GM18907 (cell line): Measurements from ENCODE around the gene LRRC75A.

Experiments used
- ATAC-seq: cut with Tn5 transposase; IDR thresholded peaks from one replicate; pipeline ENCODE4 v1.9.1; 2021; ENCODE audit warnings: mild to moderate bottlenecking, moderate library complexity; ENCODE audit not compliant: unreplicated experiment

Gene LRRC75A

DNA sequence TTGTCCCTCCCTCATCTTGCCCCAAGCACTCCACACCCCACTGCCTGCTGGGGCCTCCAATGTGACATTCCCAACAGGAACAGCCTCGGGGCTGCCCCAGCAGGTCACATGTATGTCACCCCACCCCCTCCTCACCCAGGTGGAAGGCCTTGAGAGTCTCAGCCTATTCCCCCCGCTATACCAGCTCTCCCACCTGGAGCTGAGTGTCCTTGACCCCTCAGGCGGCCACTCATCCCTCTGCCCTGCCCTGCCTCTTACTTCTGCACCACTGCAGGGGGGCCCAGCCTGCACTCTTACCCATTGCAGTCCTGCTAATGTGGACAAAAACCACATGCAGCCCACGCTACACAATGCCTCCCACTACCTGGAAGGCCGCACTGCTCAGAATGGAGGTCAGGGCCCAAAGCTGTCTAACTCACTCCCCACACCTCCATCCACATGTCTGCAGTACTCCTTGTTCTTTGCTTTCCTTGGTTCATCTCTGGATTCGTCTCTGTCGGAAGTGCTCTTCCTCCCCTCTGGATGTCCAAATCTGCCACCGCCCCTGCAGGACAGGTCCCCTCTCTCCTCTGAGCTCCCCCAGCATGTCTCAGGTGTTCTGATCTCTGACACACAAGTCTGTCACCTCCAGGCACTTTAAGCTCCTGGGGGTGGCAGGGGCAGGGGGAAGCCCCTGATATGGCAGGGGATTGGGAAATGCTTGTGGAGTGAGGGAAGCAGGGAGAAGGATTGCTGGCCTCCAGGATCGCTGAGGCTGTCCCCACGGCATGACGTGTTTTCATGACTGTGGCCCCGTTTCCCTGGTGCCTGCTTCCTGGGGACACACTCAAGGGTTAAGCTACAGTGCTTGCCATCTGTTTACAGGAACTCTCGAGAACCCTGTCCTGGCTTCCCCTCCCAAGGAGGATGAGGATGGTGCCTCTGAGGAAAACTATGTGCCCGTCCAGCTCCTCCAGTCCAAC lies 55.8 kb downstream of the LRRC75A start:
- ATAC-seq = no peak

DNA sequence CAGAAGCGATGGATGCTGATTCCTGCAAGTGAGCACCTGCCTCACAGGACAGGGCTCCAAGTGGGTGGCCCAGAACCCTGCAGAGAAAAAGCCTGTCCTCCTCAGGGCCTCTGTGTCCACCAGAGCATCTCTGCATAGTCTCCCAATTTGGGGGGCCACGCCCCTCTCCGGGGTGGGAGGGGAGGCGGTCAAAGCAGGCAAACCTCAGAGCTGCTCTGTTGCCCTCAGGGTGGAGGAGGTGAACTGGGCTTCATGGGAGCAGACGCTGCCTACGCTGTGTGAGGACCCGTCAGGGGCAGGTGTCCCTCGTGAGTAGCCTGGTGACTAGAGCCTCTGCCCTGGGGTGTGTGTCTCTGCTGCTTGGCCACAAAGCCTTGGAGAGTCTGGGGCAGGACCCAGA lies 57.3 kb downstream of the LRRC75A start:
- ATAC-seq = no peak

DNA sequence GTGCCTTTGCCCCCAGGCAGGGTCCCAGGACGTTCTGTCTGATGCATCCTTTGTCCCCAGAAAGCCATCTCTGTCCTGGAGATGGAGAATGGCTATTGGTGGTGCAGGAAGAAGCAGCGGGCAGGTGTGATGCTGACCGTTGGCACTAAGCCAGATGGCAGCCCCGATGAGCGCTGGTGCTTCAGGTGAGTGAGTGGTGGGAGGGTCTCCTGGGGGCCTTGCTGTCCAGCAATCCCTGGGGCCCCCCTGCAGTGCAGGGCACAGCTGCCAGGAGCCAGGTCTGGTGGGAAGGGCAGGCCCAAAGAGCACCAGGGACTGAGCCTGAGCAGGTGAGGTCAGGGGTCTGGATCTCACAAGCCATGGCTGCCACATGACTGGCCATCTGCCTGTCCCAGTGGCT lies 58.5 kb downstream of the LRRC75A start:
- ATAC-seq = no peak

DNA sequence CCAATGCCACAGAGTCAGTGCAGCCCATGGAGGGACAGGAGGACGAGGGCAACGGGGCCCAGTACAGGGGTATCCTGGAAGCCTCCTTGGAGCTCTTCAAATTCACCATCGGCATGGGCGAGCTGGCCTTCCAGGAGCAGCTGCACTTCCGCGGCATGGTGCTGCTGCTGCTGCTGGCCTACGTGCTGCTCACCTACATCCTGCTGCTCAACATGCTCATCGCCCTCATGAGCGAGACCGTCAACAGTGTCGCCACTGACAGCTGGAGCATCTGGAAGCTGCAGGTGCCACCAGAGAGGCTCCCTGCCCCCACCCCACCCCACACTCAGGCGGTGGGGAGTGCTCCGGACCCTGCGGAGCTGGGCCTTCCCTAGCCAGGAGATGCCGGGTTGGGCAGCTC lies 60.0 kb downstream of the LRRC75A start:
- no peak for ATAC-seq

DNA sequence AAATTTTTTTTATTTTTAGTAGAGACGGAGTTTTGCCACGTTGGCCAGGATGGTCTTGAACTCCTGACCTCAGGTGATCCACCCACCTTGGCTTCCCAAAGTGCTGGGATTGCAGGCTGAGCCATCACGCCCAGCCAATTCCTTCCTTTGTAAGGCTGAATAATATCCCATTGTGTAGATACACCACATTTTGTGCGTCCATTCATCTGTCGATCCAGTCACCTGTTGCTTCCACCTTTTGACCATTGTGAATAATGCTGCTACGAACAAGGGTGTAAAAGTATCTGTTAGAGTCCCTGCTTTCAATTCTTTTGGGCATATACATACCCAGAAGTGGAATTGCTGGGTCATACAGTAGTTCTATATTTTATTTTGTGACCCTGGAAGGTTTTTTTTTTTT lies 61.3 kb downstream of the LRRC75A start:
- no peak for ATAC-seq

DNA sequence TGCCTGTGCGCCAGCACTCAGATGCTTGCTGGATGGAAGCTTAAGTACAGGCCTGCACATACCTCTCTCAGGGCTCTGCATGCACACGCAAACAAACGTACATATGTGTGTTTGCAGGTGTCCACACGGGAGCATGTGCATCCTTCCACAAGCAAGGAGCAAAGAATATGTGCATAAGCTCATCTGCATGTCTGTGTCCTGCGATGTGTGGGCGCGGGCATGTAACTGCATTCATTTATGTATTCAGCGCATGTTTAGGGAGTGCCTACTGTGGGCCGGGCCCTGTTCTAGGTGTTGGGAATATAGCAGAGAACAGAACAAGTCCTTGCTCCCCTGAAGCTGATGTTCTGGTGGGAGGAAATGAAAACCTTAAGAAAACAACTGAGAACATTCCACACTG lies 62.9 kb downstream of the LRRC75A start:
- ATAC-seq = no peak

DNA sequence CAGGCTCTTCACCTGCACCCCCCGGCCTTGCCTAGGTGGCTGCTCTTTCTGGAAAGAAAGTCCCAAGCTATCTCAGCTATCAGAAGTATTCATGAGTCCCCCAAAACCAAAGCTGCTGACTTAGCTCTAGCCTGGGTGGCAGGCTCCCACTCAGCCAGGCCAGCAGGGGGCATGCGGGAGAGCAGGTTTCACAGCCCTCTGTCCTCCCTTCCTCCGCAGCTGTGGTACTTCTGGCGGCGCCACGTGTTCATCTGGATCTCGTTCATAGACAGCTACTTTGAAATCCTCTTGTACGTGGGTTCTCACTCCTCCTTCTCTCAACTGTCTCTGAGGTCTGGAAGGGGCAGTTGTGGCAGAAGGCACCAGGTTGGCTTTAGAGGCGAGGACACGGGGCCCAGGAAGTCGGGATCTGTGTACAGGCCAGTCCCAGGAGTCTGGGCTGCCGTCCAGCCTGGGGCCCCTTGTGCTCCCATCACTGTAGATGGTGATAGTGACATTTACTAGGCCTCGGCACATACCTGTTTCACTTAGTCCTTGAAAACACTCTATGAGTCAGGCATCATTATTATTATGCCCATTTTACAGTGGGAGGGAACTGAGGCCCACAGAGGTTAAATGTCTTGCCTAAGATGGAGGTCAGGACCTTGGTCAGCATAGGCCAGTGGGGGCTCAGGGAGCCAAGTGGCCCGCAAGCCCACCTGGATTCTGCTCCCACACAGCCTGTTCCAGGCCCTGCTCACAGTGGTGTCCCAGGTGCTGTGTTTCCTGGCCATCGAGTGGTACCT lies 63.7 kb downstream of the LRRC75A start:
- no peak for ATAC-seq

DNA sequence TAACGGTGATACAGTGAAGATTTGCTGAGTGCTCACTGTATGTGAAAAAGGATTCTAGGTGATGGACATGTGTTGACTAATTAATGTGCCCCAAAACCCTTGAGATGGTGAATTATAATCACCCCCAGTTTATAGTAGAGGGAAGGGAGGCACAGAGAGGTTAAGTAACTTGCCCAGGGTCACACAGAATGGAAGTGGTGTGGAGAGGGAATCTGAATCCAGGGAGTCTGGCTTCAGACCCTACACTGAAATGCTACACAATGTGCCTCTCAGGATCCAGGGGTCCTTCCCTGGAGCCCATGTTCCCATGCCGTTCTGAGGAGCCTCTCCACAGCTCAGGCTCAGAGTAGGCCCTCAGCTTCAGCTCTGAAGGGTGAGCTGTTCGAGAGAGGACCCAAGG lies 65.0 kb downstream of the LRRC75A start:
- no peak for ATAC-seq

DNA sequence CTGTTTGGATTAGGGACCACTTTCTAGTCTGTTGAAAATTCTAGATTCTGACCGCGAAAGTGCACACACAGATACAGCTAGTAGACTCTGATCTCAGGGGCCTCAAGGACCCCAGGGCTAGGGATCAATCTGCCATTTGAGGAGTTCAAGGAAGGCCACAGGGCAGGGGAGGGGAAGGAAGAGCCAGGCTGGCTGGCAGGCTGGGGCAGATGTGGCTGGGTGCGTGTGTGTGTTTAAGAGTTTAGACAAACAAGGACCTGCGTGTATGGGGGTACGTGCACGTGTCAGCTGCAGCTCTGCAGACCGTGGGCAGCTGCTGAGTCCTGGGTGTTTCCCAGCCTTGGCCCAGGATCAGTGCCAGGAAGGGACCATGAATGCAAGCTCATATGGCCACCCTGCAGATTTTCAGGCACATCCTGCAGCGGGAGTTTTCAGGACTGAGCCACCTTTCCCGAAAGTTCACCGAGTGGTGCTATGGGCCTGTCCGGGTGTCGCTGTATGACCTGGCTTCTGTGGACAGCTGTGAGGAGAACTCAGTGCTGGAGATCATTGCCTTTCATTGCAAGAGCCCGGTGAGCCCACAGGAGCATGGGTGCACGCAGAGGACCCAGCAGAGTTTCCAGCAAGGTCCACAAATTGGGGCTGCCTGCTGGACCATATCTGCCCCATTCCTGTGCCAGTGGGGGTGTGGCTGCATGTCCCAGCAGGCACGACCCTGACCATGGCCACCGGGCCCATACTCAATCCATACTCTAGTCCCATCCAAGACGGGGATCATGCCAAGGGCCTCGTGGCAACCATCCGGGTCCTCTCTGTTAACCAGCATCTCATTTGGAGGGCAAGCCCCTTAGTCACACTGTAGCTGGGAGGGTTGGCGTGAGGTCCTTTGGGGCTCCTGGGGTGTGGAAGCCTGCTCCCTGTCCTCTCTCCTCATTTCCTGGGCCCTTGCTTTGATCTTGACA lies 66.0 kb downstream of the LRRC75A start:
- ATAC-seq = no peak

DNA sequence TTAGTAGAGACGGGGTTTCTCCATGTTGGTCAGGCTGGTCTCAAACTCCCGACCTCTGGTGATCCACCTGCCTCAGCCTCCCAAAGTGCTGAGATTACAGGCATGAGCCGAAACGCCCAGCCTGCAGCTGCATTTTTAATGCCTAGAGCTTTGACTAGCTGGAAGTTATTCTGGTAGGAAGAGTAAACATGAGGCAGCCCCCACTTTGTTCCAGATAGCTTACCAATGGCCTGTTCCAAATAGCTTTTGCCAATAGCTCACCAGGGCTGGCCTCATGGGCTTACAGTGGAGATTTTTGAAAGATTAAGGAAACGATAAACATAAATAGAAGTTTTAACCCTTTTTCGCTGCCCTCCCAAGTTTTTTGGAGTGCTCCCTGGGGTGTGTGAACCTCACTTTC lies 66.8 kb downstream of the LRRC75A start:
- ATAC-seq = no peak

DNA sequence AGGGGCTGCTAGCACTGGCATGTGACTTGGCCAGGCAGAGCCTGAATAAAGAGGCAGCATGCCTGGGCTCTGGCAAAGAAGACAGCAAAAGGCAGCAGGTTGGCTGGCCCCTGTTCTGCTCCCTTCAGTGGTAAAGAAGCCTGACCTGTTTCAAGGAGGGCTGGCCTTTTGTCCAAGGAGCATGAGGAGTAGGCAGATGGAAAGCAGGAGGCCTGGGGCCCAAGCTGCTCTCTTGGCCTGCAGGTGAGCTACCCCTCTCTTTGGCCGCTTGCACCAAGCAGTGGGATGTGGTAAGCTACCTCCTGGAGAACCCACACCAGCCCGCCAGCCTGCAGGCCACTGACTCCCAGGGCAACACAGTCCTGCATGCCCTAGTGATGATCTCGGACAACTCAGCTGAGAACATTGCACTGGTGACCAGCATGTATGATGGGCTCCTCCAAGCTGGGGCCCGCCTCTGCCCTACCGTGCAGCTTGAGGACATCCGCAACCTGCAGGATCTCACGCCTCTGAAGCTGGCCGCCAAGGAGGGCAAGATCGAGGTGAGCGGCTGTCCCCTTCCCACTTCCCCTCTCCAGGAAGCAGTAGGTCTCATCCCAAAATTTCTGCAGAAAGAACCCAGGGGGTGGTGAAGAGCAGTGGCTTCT lies 68.6 kb downstream of the LRRC75A start:
- no peak for ATAC-seq

DNA sequence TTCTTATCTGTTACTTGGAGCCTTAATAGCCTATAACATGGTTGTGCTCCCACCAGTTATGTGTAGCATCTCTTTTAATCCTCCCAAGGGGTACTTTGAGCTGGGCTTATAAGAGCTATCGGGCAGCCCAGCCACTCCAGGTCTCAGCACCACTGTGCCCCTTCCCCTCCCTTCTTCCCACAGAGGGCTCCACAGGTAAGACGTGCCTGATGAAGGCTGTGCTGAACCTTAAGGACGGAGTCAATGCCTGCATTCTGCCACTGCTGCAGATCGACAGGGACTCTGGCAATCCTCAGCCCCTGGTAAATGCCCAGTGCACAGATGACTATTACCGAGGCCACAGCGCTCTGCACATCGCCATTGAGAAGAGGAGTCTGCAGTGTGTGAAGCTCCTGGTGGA lies 69.6 kb downstream of the LRRC75A start:
- no peak for ATAC-seq

DNA sequence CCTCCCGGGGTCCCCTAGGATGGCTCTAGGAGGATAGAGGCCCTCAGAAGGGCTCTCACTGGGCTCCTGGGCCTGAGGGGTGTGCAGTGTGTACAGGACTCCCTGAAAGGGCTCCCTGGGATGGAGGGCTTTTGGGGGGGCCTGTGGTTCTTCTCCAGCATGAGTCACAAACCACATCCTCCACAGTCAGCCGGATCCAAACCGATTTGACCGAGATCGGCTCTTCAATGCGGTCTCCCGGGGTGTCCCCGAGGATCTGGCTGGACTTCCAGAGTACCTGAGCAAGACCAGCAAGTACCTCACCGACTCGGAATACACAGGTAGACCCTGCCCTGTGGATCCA lies 72.1 kb downstream of the LRRC75A start:
- peak; percentile 5 for ATAC-seq

DNA sequence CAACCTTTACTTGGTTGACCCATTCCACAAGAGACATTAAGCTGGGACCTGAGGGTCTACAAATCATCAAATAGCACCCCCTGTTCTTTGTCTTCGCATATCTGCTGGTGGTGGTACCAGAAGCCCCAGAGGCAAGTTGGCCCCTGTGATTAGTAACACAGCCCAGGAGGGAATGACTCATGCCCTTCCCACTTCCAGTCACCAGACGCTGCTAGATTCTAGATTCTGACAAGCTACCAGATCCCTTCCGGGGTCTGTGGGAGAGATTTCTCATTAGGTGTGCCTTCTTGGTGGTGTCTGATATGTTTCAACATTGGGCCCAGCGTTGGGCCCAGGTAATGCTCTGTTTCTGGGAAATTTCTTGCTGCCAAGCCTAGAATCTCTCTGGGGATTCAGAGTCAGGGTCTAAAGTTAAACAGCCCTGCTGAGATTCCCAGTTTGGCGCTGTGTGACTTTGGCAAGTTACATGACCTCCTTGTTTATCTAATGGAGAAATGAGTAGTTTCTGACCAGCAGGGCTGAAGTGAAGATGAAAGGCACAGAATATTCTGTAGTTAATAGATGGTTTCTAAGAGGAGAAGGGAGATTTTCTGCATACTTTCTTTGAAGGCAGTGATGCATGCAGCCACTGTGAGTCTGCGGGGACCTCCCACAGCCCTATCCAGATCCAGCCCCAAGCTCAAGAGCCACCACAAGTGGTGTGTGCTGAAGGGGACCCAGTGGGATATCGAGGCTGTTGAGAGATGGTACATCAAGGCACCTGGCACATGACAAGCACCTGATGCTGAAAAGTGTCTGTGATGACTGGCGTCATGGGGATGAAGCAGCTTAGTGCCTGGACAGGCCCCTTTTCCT lies 72.7 kb downstream of the LRRC75A start:
- ATAC-seq = peak; percentile 49

DNA sequence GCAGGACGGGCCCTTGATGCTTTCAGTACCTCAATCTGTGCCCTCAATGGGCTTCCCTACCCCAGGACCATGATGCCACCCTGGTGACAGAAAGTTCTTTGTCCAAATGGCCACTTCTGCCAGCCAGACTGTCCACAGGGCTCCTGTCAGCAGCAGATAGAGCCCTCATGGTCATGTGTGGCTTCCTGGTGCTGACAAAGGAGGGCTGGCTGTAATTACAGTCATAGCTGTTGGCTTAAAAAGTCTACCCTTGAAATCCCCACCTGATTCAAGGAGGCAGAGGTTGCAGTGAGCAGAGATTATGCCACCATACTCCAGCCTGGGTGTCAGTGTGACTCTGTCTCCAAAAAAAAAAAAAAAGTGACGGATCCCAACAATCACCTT lies 73.3 kb downstream of the LRRC75A start:
- no peak for ATAC-seq

DNA sequence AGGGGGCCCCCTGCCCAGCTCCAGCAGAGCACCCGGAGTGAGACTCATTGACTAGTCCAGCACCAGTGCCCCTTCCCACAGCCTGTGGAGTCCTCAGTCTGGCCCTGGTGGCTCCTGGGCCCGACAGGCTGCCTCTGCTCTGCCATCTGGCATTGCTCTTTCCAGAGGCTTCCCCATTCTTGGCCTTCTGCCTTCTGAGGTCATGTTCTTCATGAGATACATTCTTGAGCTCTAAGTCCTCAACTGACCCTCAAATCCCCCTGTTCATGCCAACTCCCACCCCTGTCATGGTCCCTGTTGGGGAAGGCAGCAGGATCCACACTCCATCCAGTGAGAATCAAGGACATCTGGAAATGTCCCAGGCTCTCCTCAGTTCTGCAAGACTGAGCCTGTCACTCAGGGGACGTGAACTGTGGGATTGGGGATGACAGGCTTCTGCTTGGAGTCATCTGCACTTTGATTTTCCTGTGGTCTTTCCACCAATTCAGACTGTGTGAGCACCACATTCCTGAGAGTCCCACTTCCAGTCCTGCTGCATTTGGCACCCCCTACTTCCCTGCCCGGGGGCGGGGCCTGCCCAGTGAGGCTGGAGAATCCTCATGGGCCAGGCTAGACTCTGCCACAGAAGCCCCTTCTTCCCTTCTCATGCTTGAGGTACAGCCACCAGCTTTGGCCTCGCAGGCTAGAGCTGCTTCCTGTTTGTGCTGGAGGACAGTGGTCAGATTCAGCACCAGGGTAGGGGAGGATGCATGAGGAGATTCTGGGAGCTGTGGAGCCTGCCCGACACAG lies 73.9 kb downstream of the LRRC75A start:
- no peak for ATAC-seq

DNA sequence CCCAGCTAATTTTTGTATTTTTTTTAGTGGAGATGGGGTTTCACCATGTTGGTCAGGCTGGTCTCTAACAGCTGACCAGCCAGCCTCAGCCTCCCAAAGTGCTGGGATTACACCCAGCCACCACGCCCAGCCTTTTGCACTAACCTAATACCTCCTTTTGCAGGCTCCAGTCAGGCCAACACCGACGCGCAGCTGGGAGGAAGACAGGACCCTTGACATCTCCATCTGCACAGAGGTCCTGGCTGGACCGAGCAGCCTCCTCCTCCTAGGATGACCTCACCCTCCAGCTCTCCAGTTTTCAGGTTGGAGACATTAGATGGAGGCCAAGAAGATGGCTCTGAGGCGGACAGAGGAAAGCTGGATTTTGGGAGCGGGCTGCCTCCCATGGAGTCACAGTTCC lies 74.6 kb downstream of the LRRC75A start:
- ATAC-seq = no peak

DNA sequence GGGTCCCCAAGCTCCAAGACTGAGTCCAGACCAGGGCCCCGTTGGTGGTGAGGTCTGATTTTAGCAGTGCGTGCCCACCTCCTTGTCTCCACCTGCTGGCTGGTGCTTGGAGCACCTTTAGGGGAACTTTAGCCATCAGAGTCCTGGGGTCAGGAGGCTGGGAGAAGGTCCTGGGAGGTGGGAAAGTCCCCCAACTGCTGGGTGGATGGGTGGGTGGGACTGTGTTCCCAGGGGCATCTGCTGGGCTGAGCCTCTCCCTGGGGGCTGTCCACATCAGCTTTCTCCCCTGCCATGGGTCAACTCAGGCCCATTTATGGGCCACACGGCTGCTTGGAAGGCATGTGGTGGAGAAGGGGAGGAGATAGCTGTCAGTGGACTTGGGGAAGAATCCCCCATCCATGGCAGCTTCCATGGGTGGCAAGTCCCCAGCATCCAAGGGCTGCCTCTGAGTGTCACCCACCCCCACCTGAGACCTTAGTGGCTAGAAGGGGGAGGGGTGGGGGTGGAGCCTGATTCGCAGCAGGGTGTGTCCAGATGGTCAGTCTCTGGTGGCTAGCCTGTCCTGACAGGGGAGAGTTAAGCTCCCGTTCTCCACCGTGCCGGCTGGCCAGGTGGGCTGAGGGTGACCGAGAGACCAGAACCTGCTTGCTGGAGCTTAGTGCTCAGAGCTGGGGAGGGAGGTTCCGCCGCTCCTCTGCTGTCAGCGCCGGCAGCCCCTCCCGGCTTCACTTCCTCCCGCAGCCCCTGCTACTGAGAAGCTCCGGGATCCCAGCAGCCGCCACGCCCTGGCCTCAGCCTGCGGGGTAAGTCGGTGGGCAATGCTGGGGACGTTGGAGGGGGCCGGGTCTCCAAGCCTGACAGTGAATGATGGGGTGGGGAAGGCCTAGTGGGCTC lies 76.7 kb downstream of the LRRC75A start, which contains the start of gene TRPV2:
TRPV2 (plus strand) TSS at position 541 of the 894 bp plus-strand sequence. CDS start 2,098 bp downstream, outside the sequence.
- peak; percentile 51 for ATAC-seq
